AG09319 (cell line): ENCODE results near the gene MTHFD1.

Source experiments
- DNase-seq: peaks from one replicate; pipeline ENCODE4 v3.0.0-alpha.2; 2010; ENCODE audit warnings: low read depth; ENCODE audit errors: extremely low read depth
- CTCF ChIP-seq: IDR thresholded peaks from 2 replicates; pipeline ENCODE4 v1.5.1; 2011; ENCODE audit warnings: low read depth, mild to moderate bottlenecking, inconsistent platforms, low read length, moderate library complexity

Gene MTHFD1

DNA sequence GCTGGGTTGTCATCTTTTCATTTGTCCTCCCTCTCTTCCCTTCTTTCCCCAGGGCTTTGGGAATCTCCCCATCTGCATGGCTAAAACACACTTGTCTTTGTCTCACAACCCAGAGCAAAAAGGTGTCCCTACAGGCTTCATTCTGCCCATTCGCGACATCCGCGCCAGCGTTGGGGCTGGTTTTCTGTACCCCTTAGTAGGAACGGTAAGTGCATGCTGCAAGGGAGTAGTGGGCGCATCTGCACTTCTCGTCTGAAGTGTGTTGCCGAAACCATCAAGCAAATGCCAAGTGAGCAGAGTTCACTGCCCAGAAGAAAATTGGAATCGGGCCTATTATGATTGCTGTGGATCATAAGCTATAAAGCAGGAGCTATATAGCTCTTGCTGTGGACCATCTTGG is 66.5 kb downstream of the MTHFD1 start:
- TF ChIP-seq CTCF, result no peak
- no peak for DNase-seq

GRCh38 chr14:64459405-64460136 is 71.4 kb downstream of the MTHFD1 start:
- no peak for TF ChIP-seq CTCF
- DNase-seq, result no peak

GRCh38 chr14:64461221-64461620 is 73.1 kb downstream of the MTHFD1 start:
- no peak for TF ChIP-seq CTCF
- no peak for DNase-seq

DNA sequence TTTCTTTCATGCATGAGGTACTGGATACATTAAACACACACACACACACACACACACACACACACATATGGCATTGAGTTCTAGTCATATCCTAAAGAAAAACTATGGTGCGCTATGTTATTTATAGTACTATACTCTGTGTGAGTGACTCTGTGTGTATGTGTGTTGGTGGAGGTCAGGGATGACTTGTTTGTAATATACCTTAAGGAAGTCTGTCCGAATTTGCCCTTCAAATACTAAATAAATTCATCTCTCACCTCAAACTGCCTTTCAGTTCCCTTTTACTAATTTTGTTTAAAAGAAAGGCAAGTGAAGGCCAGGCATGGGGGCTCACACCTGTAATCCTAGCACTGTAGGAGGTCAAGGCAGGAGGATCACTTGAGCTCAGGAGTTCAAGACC is 75.0 kb downstream of the MTHFD1 start:
- no peak for DNase-seq
- TF ChIP-seq CTCF, result no peak

- no peak for TF ChIP-seq CTCF
- DNase-seq, result no peak
Measured at GRCh38 chr14:64463873-64464272, 75.7 kb downstream of the MTHFD1 start.

DNA sequence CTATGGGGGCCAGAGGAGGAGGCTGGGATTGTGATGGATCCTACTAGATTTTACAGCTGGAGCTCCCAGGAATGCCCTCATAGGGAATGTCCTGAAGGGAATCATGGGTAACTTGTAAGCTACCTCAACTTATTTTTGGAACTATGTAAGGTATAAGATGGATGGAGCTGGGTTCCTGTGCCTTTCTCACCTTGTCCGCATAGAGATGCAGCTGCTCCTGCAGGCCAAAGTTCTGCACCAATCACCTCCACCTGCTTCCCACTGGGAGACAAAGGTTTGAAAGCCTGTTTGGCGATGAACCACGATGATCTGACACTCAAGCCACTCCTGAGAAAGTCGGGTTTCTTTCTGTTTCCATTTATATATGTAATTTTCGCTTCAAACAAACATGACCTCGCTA is 76.5 kb downstream of the MTHFD1 start:
- no peak for DNase-seq
- no peak for TF ChIP-seq CTCF

DNA sequence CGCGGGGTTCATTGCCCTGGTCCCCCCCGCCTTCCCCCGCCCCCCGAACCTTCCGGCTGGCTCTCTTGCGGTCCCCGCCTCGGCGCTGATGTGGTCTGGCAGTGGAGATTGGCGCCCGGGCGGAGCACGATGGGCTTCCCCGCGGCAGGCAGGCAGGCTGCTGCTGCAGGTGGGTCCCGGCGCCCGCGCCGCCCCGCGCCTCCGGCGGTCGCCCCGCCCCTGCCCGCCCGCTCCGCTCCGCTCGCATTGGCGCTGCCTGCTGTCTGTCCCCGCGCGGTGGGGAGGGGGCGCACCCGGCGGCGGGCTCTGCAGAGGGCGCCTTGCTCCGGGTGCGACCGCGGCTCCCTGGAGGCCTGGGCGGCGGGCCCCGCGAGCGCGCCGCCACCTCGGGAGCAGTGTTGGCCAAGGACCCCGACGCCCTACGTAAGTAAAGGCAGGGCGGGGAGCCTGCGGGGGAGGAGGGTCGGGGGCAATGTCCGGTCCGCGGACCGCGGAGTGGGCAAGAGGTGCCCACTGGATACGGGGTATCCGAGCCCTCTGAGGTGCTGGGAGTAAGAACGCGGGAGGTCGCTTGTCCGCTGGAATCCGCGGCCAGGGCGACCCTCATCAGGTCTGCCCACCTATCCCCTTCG is 77.2 kb downstream of the MTHFD1 start, which contains the start of gene AKAP5:
TSS of gene AKAP5 (plus strand) at position 309 of the 632 bp plus-strand sequence. CDS start 2,896 bp downstream, outside the sequence.
- TF ChIP-seq CTCF, result no peak

More for the DNA sequence above, 77.2 kb downstream of the MTHFD1 start, which contains the start of gene AKAP5:
- DNase-seq, result no peak
